ENCODE data around the gene OR6M1. TPM values are rescaled to one million over a fixed set of nuclear protein-coding genes. Genes with fewer than 3 reads are reported as not detected.

Gene OR6M1
- total RNA-seq, 1 donor from 2014 or later: not detected

GRCh38 chr11:123799438-123799837, 6.7 kb downstream of the OR6M1 start:
- no peak for DNase-seq
- Mint-ChIP-seq H3K4me3 (no peak overlapping the region), H3K9me3 (no peaks in the 10 kb centered on the region), H3K27me3 (peaks cover 12% of the 10 kb centered on the region), H3K4me1 (no peaks in the 10 kb centered on the region), H3K36me3 (ENCODE audit: low read depth) (no peaks in the 10 kb centered on the region), H3K27ac (no peak overlapping the region)
- intact Hi-C loops (cut with micrococcal nuclease): no loop called here

DNA sequence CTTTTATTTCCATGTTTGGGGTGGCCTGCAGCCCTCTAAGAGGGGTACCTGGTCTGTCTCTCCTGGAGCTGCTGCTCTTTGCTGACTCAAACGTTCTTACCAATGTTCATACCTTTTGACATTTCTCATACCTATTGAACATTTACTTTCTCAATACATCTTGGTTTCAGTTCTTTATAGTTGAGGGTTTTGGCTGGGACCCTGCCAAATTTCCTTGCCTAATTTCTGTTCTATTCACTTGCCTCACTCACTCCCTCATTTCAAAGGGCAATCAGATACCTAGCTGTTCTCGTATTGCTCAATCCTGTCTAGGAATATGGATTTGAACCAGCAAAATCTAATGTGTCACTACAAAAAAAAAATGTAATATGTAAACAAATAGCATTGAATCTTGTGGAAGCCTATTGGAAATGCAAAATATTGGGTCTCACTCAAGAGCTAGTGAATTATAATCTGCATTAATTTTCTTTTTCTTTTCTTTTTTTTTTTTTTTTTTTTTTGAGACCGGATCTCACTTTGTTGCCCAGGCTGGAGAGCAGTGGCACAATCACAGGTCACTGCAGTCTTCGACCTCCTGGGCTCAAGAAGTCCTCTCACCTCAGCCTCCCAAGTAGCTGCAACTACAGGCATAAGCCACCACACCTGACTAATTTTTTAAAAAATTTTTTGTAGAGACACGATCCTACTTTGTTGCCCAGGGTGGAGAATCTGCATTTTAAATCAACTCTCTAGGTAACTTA, 7.5 kb downstream of the OR6M1 start:
- no peak overlapping the region for H3K27ac Mint-ChIP-seq
- H3K4me3 Mint-ChIP-seq: no peak overlapping the region
- peaks cover 12% of the 10 kb centered on the region for H3K27me3 Mint-ChIP-seq
- H3K4me1 Mint-ChIP-seq: no peaks in the 10 kb centered on the region
- H3K36me3 Mint-ChIP-seq (ENCODE audit: low read depth): no peaks in the 10 kb centered on the region
- intact Hi-C loops (cut with micrococcal nuclease): no loop called here
- no peak for DNase-seq
- H3K9me3 Mint-ChIP-seq: no peaks in the 10 kb centered on the region

GRCh38 chr11:123798079-123798478, 8.1 kb downstream of the OR6M1 start:
- DNase-seq: no peak
- Mint-ChIP-seq H3K9me3 (no peaks in the 10 kb centered on the region), H3K27ac (no peak overlapping the region), H3K27me3 (peaks cover 12% of the 10 kb centered on the region), H3K36me3 (ENCODE audit: low read depth) (no peaks in the 10 kb centered on the region), H3K4me3 (no peak overlapping the region), H3K4me1 (no peaks in the 10 kb centered on the region)
- intact Hi-C loops (cut with micrococcal nuclease): no loop called here

- H3K4me3 Mint-ChIP-seq: no peak overlapping the region
- H3K9me3 Mint-ChIP-seq: no peaks in the 10 kb centered on the region
- peaks cover 14% of the 10 kb centered on the region for H3K27me3 Mint-ChIP-seq
- no peak for DNase-seq
- no peaks in the 10 kb centered on the region for H3K4me1 Mint-ChIP-seq
- H3K27ac Mint-ChIP-seq: no peak overlapping the region
- H3K36me3 Mint-ChIP-seq (ENCODE audit: low read depth): no peaks in the 10 kb centered on the region
- intact Hi-C loops (cut with micrococcal nuclease): no loop called here
Measured at GRCh38 chr11:123797541-123797940, 8.6 kb downstream of the OR6M1 start.

DNA sequence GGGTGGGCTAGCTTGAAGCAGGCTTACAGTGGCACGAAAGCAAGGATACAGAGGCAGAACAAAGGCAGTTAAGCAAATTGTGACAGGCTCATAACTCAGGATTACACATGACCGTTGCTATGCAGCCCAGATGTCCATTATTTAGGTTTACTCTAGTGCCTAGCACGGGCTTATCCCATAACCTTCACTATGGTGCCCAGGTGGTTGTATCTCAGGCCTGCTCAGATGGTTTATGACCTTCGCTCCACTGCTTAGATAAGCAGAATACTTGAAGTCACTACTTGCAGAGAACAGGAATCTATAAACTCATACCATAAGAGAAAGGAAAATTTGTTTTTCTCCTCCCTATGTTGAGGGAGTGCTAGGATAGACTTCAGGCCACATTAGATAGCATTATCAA, 9.0 kb downstream of the OR6M1 start:
- Mint-ChIP-seq H3K27ac (no peak overlapping the region), H3K27me3 (peaks cover 14% of the 10 kb centered on the region), H3K36me3 (ENCODE audit: low read depth) (no peaks in the 10 kb centered on the region), H3K4me1 (no peaks in the 10 kb centered on the region), H3K9me3 (no peaks in the 10 kb centered on the region), H3K4me3 (no peak overlapping the region)
- no peak for DNase-seq
- intact Hi-C loops (cut with micrococcal nuclease): no loop called here

DNA sequence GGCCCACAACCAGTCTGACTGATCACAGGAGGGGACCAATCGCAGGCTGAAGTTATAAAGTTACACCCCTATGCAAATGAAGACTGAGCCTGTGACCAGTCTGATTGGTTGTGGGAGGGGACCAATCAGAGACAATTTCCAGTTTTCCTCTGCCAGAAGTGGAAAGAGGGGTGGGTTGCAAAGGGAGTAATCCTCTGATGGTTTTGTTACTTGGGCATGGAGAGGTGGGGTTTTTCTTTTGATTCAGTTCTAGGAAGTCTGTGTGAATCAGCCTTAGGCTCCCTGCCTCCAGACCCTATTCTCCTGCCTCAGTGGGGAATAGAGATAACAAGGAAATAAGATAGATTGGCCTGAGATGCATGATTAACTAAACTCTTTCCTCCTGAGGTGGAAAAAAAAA, 9.9 kb downstream of the OR6M1 start:
- H3K27ac Mint-ChIP-seq: no peak overlapping the region
- DNase-seq: no peak
- H3K36me3 Mint-ChIP-seq (ENCODE audit: low read depth): no peaks in the 10 kb centered on the region
- H3K4me3 Mint-ChIP-seq: no peak overlapping the region
- H3K9me3 Mint-ChIP-seq: no peaks in the 10 kb centered on the region
- H3K27me3 Mint-ChIP-seq: peaks cover 12% of the 10 kb centered on the region
- no peaks in the 10 kb centered on the region for H3K4me1 Mint-ChIP-seq
- intact Hi-C loops (cut with micrococcal nuclease): no loop called here

DNA sequence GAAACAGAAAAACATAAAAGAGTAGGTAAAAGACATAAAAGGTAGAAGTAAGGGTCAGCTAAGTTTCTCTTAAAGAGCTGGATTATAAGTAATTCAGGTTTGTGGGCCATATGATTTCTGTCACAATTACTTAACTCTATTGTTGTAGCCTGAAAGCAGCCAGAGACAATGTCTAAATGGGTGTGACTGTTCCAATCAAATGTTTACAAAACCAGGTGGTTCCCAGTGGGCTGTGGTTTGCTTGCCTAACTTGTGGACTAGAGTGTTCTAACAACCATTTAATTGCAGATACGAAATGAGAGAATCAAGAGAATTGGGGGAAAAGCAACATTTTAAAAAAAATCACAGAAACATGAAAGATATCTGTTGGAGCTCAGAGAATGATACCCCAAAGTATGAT, 22.6 kb downstream of the OR6M1 start:
- Mint-ChIP-seq H3K9me3 (peaks cover 9% of the 10 kb centered on the region), H3K36me3 (ENCODE audit: low read depth) (no peaks in the 10 kb centered on the region), H3K27me3 (peaks cover 16% of the 10 kb centered on the region), H3K4me1 (no peaks in the 10 kb centered on the region), H3K4me3 (no peak overlapping the region), H3K27ac (no peak overlapping the region)
- DNase-seq: peak; percentile 4
- intact Hi-C loops (cut with micrococcal nuclease): no loop called here

GRCh38 chr11:123778511-123778910, 27.6 kb downstream of the OR6M1 start:
- no peak for DNase-seq
- no peaks in the 10 kb centered on the region for H3K4me1 Mint-ChIP-seq
- H3K27me3 Mint-ChIP-seq: peaks cover 16% of the 10 kb centered on the region
- intact Hi-C loops (cut with micrococcal nuclease): no loop called here
- H3K4me3 Mint-ChIP-seq: no peak overlapping the region
- no peaks in the 10 kb centered on the region for H3K36me3 Mint-ChIP-seq (ENCODE audit: low read depth)
- H3K9me3 Mint-ChIP-seq: no peaks in the 10 kb centered on the region
- no peak overlapping the region for H3K27ac Mint-ChIP-seq

GRCh38 chr11:123775715-123776549, 30.2 kb downstream of the OR6M1 start:
- H3K27me3 Mint-ChIP-seq: peaks cover 13% of the 10 kb centered on the region
- H3K4me3 Mint-ChIP-seq: no peak overlapping the region
- no peaks in the 10 kb centered on the region for H3K36me3 Mint-ChIP-seq (ENCODE audit: low read depth)
- peaks cover 4% of the 10 kb centered on the region for H3K9me3 Mint-ChIP-seq
- intact Hi-C loops (cut with micrococcal nuclease): no loop called here
- no peaks in the 10 kb centered on the region for H3K4me1 Mint-ChIP-seq
- peak; percentile 16 for DNase-seq
- H3K27ac Mint-ChIP-seq: no peak overlapping the region

DNA sequence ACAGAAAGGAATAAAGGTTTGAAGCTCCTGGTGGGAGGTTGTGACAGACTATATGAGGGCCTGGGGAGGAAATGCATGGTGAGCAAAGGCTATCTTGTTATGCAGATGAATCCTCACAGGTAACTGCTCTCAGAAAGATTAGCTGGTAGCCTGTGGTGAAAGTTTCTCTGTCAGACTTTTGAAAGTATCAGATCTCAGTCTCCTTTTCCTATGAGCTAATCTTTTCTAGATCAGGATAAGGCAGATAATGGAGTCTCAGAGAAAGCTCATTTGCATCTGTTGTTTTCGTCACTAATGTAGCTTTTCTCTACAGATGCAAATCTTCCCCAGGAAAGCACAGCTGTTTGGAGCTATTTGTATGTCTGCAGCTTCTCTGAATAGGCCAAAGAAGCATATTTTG, 30.9 kb downstream of the OR6M1 start:
- intact Hi-C loops (cut with micrococcal nuclease): no loop called here
- no peak overlapping the region for H3K4me3 Mint-ChIP-seq
- H3K27me3 Mint-ChIP-seq: peaks cover 13% of the 10 kb centered on the region
- no peaks in the 10 kb centered on the region for H3K4me1 Mint-ChIP-seq
- H3K27ac Mint-ChIP-seq: no peak overlapping the region
- H3K9me3 Mint-ChIP-seq: peaks cover 4% of the 10 kb centered on the region
- no peaks in the 10 kb centered on the region for H3K36me3 Mint-ChIP-seq (ENCODE audit: low read depth)
- no peak for DNase-seq

DNA sequence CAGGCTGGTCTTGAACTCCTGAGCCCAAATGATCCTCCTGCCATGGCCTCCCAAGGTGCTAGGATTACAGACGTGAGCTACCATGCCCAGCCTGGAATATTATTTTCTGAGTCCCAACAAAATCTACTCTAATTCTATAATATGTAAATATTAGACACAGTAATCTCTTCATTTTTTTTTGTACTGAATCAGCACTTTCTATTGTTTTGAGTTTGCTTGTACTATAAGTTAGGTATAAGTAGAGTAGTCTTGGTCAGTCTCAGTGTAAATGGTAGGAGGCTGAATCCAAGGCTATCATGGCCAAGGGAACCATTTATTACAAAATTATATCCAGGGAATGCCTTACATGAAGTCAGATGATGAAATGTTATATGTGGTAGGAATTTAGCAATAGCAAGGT, 32.2 kb downstream of the OR6M1 start:
- Mint-ChIP-seq H3K27me3 (peaks cover 12% of the 10 kb centered on the region), H3K4me3 (no peak overlapping the region), H3K36me3 (ENCODE audit: low read depth) (no peaks in the 10 kb centered on the region), H3K27ac (no peak overlapping the region), H3K4me1 (no peaks in the 10 kb centered on the region), H3K9me3 (peaks cover 4% of the 10 kb centered on the region)
- intact Hi-C loops (cut with micrococcal nuclease): no loop called here
- peak; percentile 15 for DNase-seq

DNA sequence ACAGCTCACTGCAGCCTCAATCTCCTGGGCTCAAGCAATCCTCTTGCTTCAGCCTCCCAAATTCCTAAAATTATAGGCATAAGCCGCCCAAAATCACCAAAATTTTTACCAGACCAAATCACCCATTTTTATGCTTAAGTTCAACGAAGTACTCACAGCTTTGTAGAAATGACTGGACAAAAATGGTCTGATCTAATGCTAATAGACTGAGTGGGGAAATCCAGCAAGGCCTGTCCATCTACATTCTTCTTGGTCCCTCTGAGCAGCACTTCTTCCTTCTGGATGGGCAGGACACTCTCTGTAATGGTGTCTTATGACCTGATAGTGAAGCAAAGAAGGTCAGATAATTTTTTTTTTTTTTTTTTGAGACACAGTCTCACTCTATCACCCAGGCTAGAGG, 33.1 kb downstream of the OR6M1 start:
- H3K4me1 Mint-ChIP-seq: no peaks in the 10 kb centered on the region
- intact Hi-C loops (cut with micrococcal nuclease): no loop called here
- H3K36me3 Mint-ChIP-seq (ENCODE audit: low read depth): no peaks in the 10 kb centered on the region
- DNase-seq: peak; percentile 17
- H3K27ac Mint-ChIP-seq: no peak overlapping the region
- H3K9me3 Mint-ChIP-seq: peaks cover 4% of the 10 kb centered on the region
- H3K4me3 Mint-ChIP-seq: no peak overlapping the region
- H3K27me3 Mint-ChIP-seq: peaks cover 7% of the 10 kb centered on the region

DNA sequence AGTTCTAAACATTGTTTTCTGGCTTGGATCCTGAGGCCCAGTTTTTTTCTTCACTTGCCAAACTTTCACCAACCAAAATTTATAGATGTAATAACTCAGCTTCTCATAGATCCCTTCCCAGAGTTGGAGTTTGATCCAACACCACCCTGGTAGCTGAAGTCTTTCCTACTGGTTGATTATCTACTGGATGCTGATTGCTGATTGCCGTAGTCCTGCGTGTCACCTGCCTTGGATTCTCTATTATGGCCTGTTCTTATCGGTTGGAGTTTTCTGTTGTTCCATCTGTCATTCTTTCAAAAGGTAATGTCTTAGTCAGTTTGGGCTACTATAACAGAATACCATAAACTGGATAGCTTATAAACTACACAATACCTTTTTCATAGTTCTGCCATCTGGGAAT, 34.5 kb downstream of the OR6M1 start:
- DNase-seq: peak; percentile 12
- no peak overlapping the region for H3K27ac Mint-ChIP-seq
- H3K4me1 Mint-ChIP-seq: no peaks in the 10 kb centered on the region
- no peaks in the 10 kb centered on the region for H3K36me3 Mint-ChIP-seq (ENCODE audit: low read depth)
- intact Hi-C loops (cut with micrococcal nuclease): no loop called here
- H3K9me3 Mint-ChIP-seq: peaks cover 4% of the 10 kb centered on the region
- H3K27me3 Mint-ChIP-seq: peaks cover 9% of the 10 kb centered on the region
- H3K4me3 Mint-ChIP-seq: no peak overlapping the region

DNA sequence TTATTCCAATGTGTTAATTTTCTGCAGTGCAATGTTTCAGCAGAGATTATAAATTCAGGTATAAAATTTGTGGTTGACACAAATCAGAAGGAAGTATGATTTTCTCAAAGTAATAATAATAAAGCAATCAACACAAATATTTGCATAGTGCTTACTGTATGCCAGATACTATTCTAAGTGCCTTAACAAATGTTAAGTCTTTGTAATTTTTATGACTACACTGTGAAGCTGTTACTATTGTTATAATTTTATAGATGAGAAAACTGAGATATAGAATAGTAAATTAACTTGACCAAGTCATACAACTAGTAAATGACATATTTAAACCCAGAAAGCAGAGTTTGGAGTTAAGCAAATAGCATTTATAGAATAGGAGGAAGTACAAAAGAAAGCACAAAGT, 35.4 kb downstream of the OR6M1 start:
- intact Hi-C loops (cut with micrococcal nuclease): no loop called here
- H3K27ac Mint-ChIP-seq: no peak overlapping the region
- peaks cover 14% of the 10 kb centered on the region for H3K27me3 Mint-ChIP-seq
- H3K4me3 Mint-ChIP-seq: no peak overlapping the region
- H3K4me1 Mint-ChIP-seq: no peaks in the 10 kb centered on the region
- no peaks in the 10 kb centered on the region for H3K36me3 Mint-ChIP-seq (ENCODE audit: low read depth)
- H3K9me3 Mint-ChIP-seq: peaks cover 4% of the 10 kb centered on the region
- DNase-seq: no peak
